Brain microvascular endothelial cell (primary cell): ENCODE measurements around the gene TRIM33.
"Not testable (repeated sequence)": the region's sequence is repeated elsewhere in the genome, so short reads cannot be mapped to it uniquely, and the experiment has no call there.

Experiments
- DNase-seq: peaks from one replicate; pipeline ENCODE4 v3.0.0-alpha.2; 2020
- H3K27ac ChIP-seq: fragments of 250-450 bp; sonication (Bioruptor Pico); 2 replicates; pipeline ENCODE4 v1.5.1; 2020; ENCODE audit warnings: mild to moderate bottlenecking, moderate library complexity
- H3K27me3 ChIP-seq: fragments of 250-450 bp; sonication (Bioruptor Pico); replicated peaks from 2 replicates; pipeline ENCODE4 v1.5.1; 2020; ENCODE audit warnings: mild to moderate bottlenecking
- H3K36me3 ChIP-seq: fragments of 250-450 bp; sonication (Bioruptor Pico); replicated peaks from 2 replicates; pipeline ENCODE4 v1.5.1; 2020; ENCODE audit warnings: mild to moderate bottlenecking
- H3K4me3 ChIP-seq: 2 replicates; pipeline ENCODE4 v1.5.1; 2011; ENCODE audit warnings: low read depth, mild to moderate bottlenecking, control low read depth, low read length, moderate library complexity
- CTCF ChIP-seq: IDR thresholded peaks from 2 replicates; pipeline ENCODE4 v1.5.1; 2011; ENCODE audit warnings: low read depth, mild to moderate bottlenecking, moderate library complexity, low read length, control low read depth, inconsistent platforms; ENCODE audit errors: missing control alignments
- in situ Hi-C: cut with HindIII; loops from 2 replicates; pipeline ENCODE4 v1.10.0; 2017; ENCODE audit warnings: low sequenced_read_pairs, low pct_ligation_motif_present

TRIM33 gene

GRCh38 chr1:114456586-114456985 is 54.4 kb downstream of the TRIM33 start:
- H3K4me3 ChIP-seq, result no peak overlapping the region
- in situ Hi-C loops, result no loop called here
- DNase-seq, result no peak
- TF ChIP-seq CTCF, result no peak
- H3K36me3 ChIP-seq, result peaks cover 10% of the 10 kb centered on the region
- no peaks in the 10 kb centered on the region for H3K27me3 ChIP-seq
- H3K27ac ChIP-seq, result no peak overlapping the region

- peak overlapping the region; percentile 11 for H3K27ac ChIP-seq
Observed at GRCh38 chr1:114455102-114455785, 55.8 kb downstream of the TRIM33 start.

GRCh38 chr1:114454539-114454938 is 56.5 kb downstream of the TRIM33 start:
- Histone ChIP-seq H3K4me3 (no peak overlapping the region), H3K36me3 (peaks cover 7% of the 10 kb centered on the region), H3K27ac (peak overlapping the region; percentile 7), H3K27me3 (no peaks in the 10 kb centered on the region)
- no peak for TF ChIP-seq CTCF
- no peak for DNase-seq
- in situ Hi-C loops, result no loop called here

More at GRCh38 chr1:114455102-114455785, 55.8 kb downstream of the TRIM33 start:
- H3K36me3 ChIP-seq, result peaks cover 10% of the 10 kb centered on the region
- in situ Hi-C loops, result no loop called here
- no peak overlapping the region for H3K4me3 ChIP-seq
- H3K27me3 ChIP-seq, result no peaks in the 10 kb centered on the region
- no peak for TF ChIP-seq CTCF
- peak; percentile 24 for DNase-seq

GRCh38 chr1:114453361-114453784 is 57.6 kb downstream of the TRIM33 start:
- Histone ChIP-seq H3K27me3 (no peaks in the 10 kb centered on the region), H3K27ac (no peak overlapping the region), H3K36me3 (peaks cover 3% of the 10 kb centered on the region), H3K4me3 (no peak overlapping the region)
- DNase-seq, result no peak
- no peak for TF ChIP-seq CTCF
- in situ Hi-C loops, result no loop called here

GRCh38 chr1:114448370-114449036 is 62.5 kb downstream of the TRIM33 start:
- peaks cover 6% of the 10 kb centered on the region for H3K36me3 ChIP-seq
- no peak for TF ChIP-seq CTCF
- DNase-seq, result no peak
- no peaks in the 10 kb centered on the region for H3K27me3 ChIP-seq
- H3K4me3 ChIP-seq, result no peak overlapping the region
- peak overlapping the region; percentile 70 for H3K27ac ChIP-seq
- in situ Hi-C loops, result no loop called here

DNA sequence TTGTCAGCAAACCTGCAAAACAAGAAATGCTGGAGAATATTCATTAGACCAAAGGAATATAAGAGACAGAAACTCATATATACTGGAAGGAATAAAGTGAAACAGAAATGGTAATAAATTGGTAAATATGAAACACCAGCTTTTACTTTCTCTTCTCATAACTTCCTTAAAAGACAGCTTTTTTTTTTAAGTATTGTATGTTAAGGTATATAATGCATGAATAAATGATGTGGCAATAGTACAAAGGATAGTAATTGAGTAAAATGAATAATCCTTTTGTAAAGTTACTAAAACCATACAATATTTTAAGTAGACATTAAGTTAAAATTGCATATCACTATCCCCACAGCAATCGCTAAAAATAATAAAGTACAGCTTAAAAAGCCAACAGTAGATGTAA is 64.8 kb downstream of the TRIM33 start:
- in situ Hi-C loops, result no loop called here
- DNase-seq, result no peak
- no peak overlapping the region for H3K27ac ChIP-seq
- no peak for TF ChIP-seq CTCF
- no peaks in the 10 kb centered on the region for H3K27me3 ChIP-seq
- peaks cover 6% of the 10 kb centered on the region for H3K36me3 ChIP-seq
- no peak overlapping the region for H3K4me3 ChIP-seq

DNA sequence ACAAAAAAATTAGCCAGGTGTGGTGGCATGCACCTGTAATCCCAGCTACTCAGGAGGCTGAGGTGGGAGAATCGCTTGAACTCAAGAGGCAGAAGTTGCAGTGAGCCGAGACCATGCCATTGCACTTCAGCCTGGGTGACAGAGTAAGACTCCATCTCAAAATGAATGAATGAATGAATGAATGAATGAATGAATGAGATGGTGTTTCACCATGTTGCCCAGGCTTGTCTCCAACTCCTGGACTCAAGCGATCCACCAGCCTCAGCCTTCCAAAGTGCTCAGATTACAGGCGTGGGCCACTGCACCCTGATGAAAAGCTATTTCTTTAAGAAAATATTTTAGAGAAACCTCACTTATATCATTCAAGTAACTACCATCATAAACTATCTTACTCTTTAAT is 67.8 kb downstream of the TRIM33 start:
- H3K27me3 ChIP-seq, H3K4me3 ChIP-seq, H3K27ac ChIP-seq, in situ Hi-C loops, DNase-seq, H3K36me3 ChIP-seq: not testable (repeated sequence)
